Stomach (tissue), 4 donors: Measurements from ENCODE around the gene PDE4B.

Experiments used
- POLR2A ChIP-seq, 4 donors: fragments of 450-650 bp; IDR thresholded peaks; one replicate each; pipeline ENCODE4 v1.6.1; 2016; ENCODE audit warnings: antibody characterized with exemption in 4 of 4, control low read depth in 2 of 4, mild to moderate bottlenecking in 1 of 4, moderate library complexity in 1 of 4
- TF ChIP-seq, protein P1 (sequence below), 7 experiments: fragments of 450-650 bp in 4 of 7; fragments of 200-600 bp in 3 of 7; sonication (generic) in 3 of 7; IDR thresholded peaks; one replicate each; pipeline ENCODE4 v1.5.1; 2016 to 2019; ENCODE audit warnings: antibody characterized with exemption in 7 of 7, control low read depth in 2 of 7, mild to moderate bottlenecking in 1 of 7

DNA sequence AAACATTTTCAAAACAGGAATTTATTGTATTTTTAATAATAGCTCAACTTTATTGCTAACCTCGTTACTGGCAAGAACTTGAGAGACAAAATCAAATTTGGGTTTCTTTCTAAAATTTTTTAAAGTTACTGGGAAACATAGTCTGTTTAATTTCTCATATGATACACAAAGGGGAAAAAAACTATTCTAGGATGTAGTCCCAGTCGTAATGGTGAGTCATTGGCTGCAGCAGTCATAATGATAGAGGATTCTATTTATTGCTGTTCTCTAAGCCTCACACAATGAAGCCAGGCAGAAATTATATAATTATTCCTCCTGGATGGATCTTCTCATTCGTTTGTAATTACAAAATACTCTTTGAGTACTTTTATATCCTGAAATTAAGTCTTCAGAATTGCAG is 414.8 kb downstream of the PDE4B start:
- TF ChIP-seq, protein P1, sequence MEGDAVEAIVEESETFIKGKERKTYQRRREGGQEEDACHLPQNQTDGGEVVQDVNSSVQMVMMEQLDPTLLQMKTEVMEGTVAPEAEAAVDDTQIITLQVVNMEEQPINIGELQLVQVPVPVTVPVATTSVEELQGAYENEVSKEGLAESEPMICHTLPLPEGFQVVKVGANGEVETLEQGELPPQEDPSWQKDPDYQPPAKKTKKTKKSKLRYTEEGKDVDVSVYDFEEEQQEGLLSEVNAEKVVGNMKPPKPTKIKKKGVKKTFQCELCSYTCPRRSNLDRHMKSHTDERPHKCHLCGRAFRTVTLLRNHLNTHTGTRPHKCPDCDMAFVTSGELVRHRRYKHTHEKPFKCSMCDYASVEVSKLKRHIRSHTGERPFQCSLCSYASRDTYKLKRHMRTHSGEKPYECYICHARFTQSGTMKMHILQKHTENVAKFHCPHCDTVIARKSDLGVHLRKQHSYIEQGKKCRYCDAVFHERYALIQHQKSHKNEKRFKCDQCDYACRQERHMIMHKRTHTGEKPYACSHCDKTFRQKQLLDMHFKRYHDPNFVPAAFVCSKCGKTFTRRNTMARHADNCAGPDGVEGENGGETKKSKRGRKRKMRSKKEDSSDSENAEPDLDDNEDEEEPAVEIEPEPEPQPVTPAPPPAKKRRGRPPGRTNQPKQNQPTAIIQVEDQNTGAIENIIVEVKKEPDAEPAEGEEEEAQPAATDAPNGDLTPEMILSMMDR (IDR thresholded peaks at IDR 0.05), result no peak
- TF ChIP-seq POLR2A (IDR thresholded peaks at IDR 0.05), result no peak
